HG02970 (cell line): ENCODE data around the gene ASCL3.
"Not testable (repeated sequence)": the region's sequence is repeated elsewhere in the genome, so short reads cannot be mapped to it uniquely, and the experiment has no call there.

Experiments
- ATAC-seq: cut with Tn5 transposase; IDR thresholded peaks from one replicate; pipeline ENCODE4 v1.9.1; 2021; ENCODE audit warnings: mild to moderate bottlenecking, moderate library complexity, moderate number of reproducible peaks; ENCODE audit not compliant: unreplicated experiment, low FRiP score

The ASCL3 gene

DNA sequence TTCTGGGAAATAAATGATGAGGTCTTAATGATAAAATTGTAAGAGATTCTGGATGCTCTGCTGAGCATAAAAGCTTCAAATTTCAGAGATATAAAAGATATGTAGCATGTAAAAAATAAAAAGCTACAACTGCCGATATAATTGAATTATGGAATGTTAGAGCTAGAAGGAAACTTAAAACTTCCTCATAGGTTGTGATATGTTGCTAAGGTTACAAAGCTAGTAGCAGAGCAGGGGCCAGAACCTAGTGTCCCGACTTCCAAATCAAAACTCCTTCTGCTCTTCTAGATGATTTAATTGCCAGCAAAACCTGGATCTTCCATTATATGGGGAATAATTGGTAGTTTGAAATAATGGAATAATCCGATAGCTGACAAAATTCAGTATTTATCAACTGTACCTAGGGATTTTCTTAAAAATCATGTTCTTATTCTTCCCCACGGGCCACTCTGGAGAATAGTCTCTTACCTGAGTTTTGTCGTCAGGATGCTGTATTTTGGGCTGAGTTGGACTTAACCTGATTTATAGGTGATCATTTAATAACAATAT lies at the start of gene ASCL3:
TSS of gene ASCL3 (minus strand) at position 499 of the 549 bp plus-strand sequence. CDS start 4,855 bp downstream, outside the sequence.
- no peak for ATAC-seq

DNA sequence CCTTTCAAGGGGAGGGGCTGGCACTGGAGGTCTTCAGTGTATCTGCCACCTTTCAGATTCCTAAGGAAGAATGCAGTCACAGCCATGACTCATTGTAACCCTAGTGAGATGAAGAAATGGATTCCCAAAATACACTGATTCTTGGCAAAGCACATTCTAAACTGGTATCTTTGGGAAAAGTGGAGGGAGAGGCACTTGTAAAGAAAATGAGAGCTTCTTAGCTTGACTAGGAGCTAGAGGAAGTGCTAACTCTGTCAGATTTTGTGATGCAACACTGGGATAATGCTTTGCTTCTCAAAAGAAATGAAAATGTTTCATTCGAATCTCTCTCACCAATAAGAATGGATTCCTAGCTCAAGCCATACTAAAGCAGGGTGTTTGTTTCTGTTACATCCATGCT lies 46.6 kb upstream of the ASCL3 start:
- no peak for ATAC-seq

DNA sequence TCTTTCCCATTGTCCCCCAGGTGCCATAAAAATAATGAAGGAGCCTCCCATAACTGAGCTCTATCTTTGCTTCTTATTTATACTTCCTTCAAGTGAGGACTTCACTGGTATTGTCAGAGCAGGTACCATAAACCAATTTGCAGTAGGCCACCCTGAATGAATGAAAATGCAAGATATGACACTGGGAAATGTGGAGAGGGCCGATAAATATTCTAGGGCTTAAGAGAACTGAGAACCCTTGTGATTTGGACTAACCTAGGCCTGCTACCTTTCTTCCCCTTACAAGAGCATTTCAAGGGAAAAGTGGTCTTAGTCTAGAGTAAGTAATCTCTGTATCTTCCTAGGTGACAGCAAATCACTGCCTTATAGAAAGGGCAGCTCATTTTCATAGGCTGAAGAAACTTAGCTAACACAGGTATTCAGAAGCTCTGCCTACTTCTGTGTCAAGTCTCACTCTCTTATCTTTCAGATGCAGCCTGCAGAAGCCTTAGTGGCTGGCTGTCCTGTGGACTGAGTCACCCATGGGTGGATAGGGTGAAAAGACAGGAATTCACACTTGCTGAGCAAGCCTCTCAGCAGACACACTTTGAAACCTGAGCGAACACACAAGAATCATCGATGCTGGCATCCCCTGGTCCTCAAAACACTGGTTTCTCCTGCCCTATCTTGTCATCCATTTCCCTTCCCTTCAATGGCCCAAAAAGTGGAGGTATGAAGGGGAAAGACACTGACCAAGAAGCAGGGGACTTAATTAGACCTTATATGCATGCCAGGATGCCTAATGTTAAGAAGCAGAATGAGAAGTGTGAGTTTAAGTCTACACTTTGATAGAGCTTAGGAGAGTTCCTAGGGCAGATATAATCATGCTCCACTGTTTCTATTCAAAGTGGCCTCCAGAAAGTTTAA lies 45.8 kb upstream of the ASCL3 start:
- ATAC-seq, result no peak

GRCh38 chr11:8987446-8987845 lies 44.6 kb upstream of the ASCL3 start:
- no peak for ATAC-seq

DNA sequence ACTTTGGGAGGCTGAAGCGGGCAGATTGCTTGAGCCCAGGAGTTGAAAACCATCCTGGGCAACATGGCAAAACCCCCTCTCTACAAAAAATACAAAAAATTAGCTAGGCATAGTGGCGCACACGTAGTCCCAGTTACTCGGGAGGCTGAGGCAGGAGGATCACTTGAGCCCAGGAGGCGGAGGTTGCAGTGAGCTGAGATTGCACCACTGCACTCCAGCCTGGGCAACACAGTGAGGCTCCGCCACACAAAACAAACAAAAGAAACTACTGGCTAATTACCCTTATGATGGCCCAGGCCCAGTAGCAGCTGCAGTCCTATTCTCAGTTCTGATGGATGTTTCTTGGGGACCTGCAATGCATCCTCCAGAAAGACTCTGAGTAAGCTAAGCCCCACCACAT lies 44.0 kb upstream of the ASCL3 start:
- ATAC-seq, result not testable (repeated sequence)

DNA sequence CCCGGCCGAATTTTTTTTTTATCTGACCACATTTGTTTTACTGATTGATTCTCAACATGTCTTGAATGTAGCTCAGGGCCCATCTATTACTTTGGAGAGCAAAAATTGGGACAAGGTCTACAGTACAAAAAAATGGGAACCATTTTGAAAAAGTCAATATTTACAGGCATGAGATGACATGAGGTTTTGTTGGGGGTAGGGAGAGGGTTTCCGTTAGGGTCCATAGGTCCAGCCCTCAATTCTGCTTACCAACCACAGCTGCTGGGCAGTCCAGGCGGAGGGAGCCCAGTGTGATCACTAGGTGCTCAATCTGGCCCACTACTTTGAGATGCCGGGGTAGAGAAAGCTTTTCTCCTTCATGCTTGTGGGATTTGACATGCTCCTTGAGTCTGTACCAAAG lies 42.6 kb upstream of the ASCL3 start:
- no peak for ATAC-seq

- ATAC-seq, result no peak
Measured at GRCh38 chr11:8983552-8983951, 40.7 kb upstream of the ASCL3 start.

- no peak for ATAC-seq
Measured at GRCh38 chr11:8980485-8980884, 37.7 kb upstream of the ASCL3 start.

GRCh38 chr11:8979365-8979764 lies 36.5 kb upstream of the ASCL3 start:
- not testable (repeated sequence) for ATAC-seq

DNA sequence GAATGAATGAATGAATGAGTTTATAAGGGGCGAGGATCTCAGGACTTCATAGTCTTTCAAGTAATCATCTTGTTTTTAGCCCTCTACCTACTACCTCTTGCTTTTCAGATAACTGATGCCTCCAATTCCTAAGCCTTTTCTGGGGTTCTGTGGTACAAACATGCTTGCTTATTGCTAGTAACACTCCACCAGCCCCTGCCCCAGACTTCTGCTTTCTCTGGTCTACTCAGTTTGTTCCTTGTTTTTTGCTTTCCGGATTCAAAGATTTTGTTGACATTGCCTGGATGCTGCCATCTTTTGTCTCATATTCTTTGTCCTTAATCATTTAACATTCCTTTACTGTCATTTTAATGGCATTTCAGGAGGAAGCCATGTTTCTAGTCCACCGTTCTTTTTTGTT lies 30.3 kb upstream of the ASCL3 start:
- no peak for ATAC-seq

GRCh38 chr11:8971924-8972316 lies 29.1 kb upstream of the ASCL3 start:
- no peak for ATAC-seq

DNA sequence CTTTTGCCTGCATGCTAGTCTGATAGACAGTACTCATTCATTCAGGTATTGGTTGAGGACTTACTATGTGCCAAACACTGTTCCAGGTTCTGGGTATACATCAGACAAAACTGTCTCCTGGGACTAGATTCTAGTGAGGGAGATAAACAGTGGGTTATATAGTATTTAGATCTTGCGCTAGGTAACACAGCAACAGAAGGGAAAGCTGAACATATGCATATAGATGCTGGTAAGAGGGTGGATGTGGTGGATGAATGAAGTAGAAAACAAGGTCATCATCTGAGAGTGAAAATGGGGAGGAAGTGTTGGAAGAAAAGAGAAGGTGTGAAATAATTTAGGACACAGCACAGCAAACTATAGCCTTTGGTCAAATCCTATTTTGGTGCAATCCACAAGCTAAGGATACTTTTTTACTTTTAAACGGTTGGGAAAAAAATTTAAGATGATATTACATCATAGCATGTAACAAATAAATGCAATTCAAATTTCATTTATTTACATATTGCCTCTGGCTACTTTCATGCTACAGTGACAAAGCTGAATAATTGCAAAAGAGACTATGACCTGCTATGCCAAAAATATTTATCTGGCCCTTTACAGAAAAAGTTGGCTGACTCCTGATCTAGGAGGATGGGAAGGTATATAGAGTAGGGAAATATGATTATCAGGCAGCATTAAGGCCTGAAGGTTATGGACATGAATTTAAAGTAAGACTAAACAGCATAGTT lies 28.5 kb upstream of the ASCL3 start:
- ATAC-seq, result no peak

GRCh38 chr11:8967184-8967583 lies 24.4 kb upstream of the ASCL3 start:
- no peak for ATAC-seq

GRCh38 chr11:8964324-8965320 lies 21.8 kb upstream of the ASCL3 start, which contains the start of gene TMEM9B:
Gene TMEM9B (minus strand): TSS chr11:8964442. CDS start chr11:8964313, 129 bp downstream.
- ATAC-seq, result peak; percentile 74

DNA sequence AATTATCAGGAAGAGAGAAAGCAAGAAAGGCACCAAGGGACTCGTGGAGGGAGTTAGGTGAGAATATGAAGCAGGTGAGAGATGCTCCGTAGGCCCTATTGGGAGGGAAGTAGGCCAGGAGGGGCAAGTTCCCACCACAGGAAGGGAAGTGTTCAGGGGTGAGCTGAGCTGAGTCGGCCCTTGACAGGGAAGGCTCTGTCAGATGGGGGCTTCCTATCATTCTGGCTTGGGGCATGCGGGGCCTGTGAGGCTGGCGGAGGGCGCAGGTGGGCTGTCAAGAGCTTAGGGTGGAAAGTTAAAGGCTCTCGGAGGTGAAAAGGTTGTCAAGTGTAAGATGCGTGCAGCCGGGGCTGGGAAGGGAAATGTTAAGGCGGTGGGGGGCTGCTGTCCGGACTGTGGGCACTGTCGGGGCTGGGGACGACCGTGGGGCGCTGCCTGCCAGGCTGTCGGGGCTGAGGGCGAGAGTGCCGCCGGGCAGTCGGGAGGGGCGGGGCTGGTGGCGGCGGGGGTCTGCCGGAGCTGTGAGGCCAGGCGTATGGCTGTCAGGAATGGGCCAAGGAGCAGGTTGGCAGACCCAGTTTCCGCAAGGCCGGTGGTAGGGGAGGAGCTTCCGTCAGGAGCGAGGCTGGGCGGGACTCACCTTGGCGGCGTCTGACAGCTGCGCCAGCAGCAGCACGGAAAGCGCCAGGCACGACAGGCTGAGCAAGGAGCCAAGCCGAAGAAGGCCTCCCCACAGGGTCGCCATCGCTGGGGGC lies 20.9 kb upstream of the ASCL3 start:
- ATAC-seq, result peak; percentile 52

DNA sequence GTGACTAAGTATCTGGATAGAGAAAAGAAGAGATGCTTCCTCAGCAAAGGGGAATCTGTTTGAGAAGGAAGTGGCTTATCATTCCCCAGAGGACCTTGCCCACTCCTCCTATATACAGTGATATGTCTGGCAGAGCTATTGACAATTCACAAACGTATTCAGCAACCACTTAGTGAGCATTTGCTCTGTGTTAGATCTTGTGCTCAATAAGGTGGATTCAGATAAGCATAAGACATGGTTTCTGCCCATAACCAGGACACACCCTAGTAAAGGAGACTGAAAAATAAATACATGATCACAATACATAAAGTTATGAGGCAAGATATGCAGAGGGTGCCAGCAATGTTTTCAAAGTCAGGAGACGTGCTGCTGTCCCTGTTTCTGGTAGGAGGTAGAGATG lies 20.0 kb upstream of the ASCL3 start:
- no peak for ATAC-seq

GRCh38 chr11:8961401-8961800 lies 18.6 kb upstream of the ASCL3 start:
- no peak for ATAC-seq

GRCh38 chr11:8959546-8960166 lies 16.8 kb upstream of the ASCL3 start:
- ATAC-seq, result no peak

GRCh38 chr11:8956860-8957259 lies 14.0 kb upstream of the ASCL3 start:
- no peak for ATAC-seq
